ENCODE data around the gene MORF4L1.

Gene MORF4L1

GRCh38 chr15:78943692-78944091 is 71.0 kb downstream of the MORF4L1 start:
- DNase-seq (ENCODE audit: extremely low read depth in 1 of 2, low read depth in 1 of 2): no peak

- no peak for DNase-seq (ENCODE audit: extremely low read depth in 1 of 2, low read depth in 1 of 2)
Measured at GRCh38 chr15:78944202-78944625, 71.5 kb downstream of the MORF4L1 start.

- DNase-seq (ENCODE audit: extremely low read depth in 1 of 2, low read depth in 1 of 2): peak; percentile 10 to 61
Measured at GRCh38 chr15:78944669-78945407, 72.1 kb downstream of the MORF4L1 start, which contains the start of gene CTSH. TSS of gene CTSH (minus strand) at chr15:78945046. CDS start at chr15:78944981, 65 bp downstream.

GRCh38 chr15:78946493-78946892 is 73.8 kb downstream of the MORF4L1 start:
- DNase-seq (ENCODE audit: extremely low read depth in 1 of 2, low read depth in 1 of 2): no peak

- DNase-seq (ENCODE audit: extremely low read depth in 1 of 2, low read depth in 1 of 2): no peak
Measured at GRCh38 chr15:78947506-78947905, 74.8 kb downstream of the MORF4L1 start.
